Transverse colon (tissue), 4 donors: ENCODE results near the gene B4GALNT2. TPM values are rescaled to one million over a fixed set of nuclear protein-coding genes. Genes with fewer than 3 reads are reported as not detected.

Experiments
- DNase-seq: peaks from one replicate; pipeline ENCODE4 v3.0.0-alpha.2; 2019
- H3K27ac ChIP-seq, 4 donors: fragments of 200-600 bp; sonication (generic); 2 replicates each; pipeline ENCODE4 v1.5.1; 2016 to 2018; ENCODE audit warnings: inconsistent platforms in 4 of 4
- H3K27me3 ChIP-seq: fragments of 200-600 bp; sonication (generic); 2 replicates; pipeline ENCODE4 v1.5.1; 2017; ENCODE audit warnings: inconsistent platforms
- H3K36me3 ChIP-seq, 4 donors: fragments of 200-600 bp; sonication (generic); 2 replicates each; pipeline ENCODE4 v1.5.1; 2017 to 2019; ENCODE audit warnings: inconsistent platforms in 4 of 4
- H3K4me1 ChIP-seq, 4 donors: fragments of 200-600 bp; sonication (generic); 2 replicates each; pipeline ENCODE4 v1.5.1; 2017 to 2020; ENCODE audit warnings: inconsistent platforms in 4 of 4
- H3K4me3 ChIP-seq, 4 donors: fragments of 200-600 bp; sonication (generic); 1 replicate in 1 of 4; 2 replicates in 3 of 4; pipeline versions ENCODE4 v1.5.1 to v1.6.1; 2017 to 2019; ENCODE audit warnings: inconsistent platforms in 4 of 4
- H3K9me3 ChIP-seq, 2 donors: fragments of 200-600 bp; sonication (generic); 2 replicates each; pipeline ENCODE4 v1.5.1; 2017 to 2019; ENCODE audit warnings: inconsistent platforms in 2 of 2
- EP300 ChIP-seq: sonication (generic); formaldehyde crosslinking; IDR thresholded peaks from one replicate; pipeline ENCODE4 v1.6.1; 2017; ENCODE audit warnings: antibody characterized with exemption, low read depth
- POLR2A ChIP-seq: fragments of 450-650 bp; IDR thresholded peaks from one replicate; pipeline ENCODE4 v1.6.1; 2016; ENCODE audit warnings: antibody characterized with exemption, mild to moderate bottlenecking, moderate library complexity
- POLR2AphosphoS5 ChIP-seq, 3 donors: sonication (generic); formaldehyde crosslinking; IDR thresholded peaks; one replicate each; pipeline ENCODE4 v1.6.1; 2016; ENCODE audit warnings: antibody characterized with exemption in 3 of 3
- WGBS, 2 donors: methylation state at CpG; one replicate each; pipeline ENCODE4 v1.1.5; 2018; ENCODE audit warnings: low coverage in 1 of 2; 5-methylcytosine and 5-hydroxymethylcytosine counted together
- in situ Hi-C, 4 donors: fragments of 200-750 bp; cut with MboI; loops; one replicate each; pipeline versions ENCODE4 v1.15.0 to v1.15.1; 2017; ENCODE audit warnings: low sequenced_read_pairs in 3 of 4, low pct_ligation_motif_present in 1 of 4, low pct_unique_long_range_greater_than_20kb in 1 of 4
- intact Hi-C: fragments of 100-400 bp; cut with DNase I; formaldehyde crosslinking; loops from one replicate; pipeline ENCODE4 v1.15.1; 2023; ENCODE audit warnings: low total_unique reads
- total RNA-seq, 4 donors: library from RNA; depleted of rRNA; stranded (reverse); fragments of >200 nt; gene quantifications; one replicate each; pipeline ENCODE4 v1.1.0, GENCODE V29; 2016
- TF ChIP-seq, protein P1 (sequence below), 5 experiments: fragments of 200-600 bp in 3 of 5; fragments of 450-650 bp in 2 of 5; sonication (generic) in 3 of 5; IDR thresholded peaks; 1 replicate in 2 of 5; 2 replicates in 3 of 5; pipeline ENCODE4 v1.5.1; 2016 to 2017; ENCODE audit warnings: antibody characterized with exemption in 5 of 5, inconsistent platforms in 3 of 5, mild to moderate bottlenecking in 2 of 5, moderate library complexity in 1 of 5

B4GALNT2 gene
- total RNA-seq, 4 donors from 2014 or later, result 19.8 to 75.9 (median 47.3) TPM

DNA sequence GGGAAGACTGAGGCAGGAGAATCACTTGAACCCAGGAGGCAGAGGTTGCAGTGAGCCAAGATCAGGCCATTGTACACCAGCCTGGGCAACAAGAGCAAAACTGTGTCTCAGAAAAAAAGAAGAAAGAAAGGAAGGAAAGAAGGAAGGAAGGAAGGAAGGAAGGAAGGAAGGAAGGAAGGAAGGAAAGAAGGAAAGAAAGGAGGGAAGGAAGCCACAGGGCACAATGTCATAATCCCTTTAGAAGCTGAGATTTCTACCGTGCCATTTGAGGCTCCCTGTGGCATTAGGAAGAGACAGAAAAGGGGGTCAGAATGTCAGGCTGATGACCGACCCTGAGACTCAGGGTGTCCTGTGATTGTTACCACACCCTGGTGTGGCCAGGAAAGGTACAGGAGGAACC, 71.2 kb downstream of the B4GALNT2 start:
- TF ChIP-seq, protein P1, sequence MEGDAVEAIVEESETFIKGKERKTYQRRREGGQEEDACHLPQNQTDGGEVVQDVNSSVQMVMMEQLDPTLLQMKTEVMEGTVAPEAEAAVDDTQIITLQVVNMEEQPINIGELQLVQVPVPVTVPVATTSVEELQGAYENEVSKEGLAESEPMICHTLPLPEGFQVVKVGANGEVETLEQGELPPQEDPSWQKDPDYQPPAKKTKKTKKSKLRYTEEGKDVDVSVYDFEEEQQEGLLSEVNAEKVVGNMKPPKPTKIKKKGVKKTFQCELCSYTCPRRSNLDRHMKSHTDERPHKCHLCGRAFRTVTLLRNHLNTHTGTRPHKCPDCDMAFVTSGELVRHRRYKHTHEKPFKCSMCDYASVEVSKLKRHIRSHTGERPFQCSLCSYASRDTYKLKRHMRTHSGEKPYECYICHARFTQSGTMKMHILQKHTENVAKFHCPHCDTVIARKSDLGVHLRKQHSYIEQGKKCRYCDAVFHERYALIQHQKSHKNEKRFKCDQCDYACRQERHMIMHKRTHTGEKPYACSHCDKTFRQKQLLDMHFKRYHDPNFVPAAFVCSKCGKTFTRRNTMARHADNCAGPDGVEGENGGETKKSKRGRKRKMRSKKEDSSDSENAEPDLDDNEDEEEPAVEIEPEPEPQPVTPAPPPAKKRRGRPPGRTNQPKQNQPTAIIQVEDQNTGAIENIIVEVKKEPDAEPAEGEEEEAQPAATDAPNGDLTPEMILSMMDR (IDR thresholded peaks at IDR 0.05), result no peak
- no peak for TF ChIP-seq EP300
- Histone ChIP-seq H3K9me3 (no peaks in the 10 kb centered on the region), H3K36me3 (no peaks in the 10 kb centered on the region), H3K4me3 (no peak overlapping the region), H3K4me1 (no peaks in the 10 kb centered on the region), H3K27ac (no peak overlapping the region), H3K27me3 (no peaks in the 10 kb centered on the region)
- intact Hi-C loops (no loop called here), in situ Hi-C loops (no loop called here)
- 79 to 81% methylated on average over 2 of the region's 2 CpGs for WGBS, 2 donors
- DNase-seq, result no peak

DNA sequence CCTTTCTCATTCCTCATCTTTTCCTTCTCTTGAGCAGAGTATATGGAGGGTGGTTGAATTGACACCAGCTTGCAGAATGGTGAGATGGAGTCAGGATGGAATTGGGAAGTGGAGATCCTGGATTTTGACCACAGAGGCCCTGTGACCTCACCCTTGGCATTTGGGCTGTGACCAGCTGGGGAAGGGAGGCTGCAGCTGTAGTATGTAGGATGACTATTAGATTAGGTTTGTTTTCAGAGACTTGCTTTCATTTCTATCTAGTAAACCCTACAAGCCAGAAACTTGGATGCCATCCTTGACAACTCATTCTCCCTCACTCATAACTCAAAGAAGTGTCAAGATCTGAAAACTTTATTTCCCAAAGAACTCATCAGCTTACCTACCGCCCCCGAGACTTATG, 71.9 kb downstream of the B4GALNT2 start:
- 96% methylated on average over 2 of the region's 2 CpGs; no CpG with 5 or more reads in 1 of the 2 donors for WGBS, 2 donors
- Histone ChIP-seq H3K27me3 (no peaks in the 10 kb centered on the region), H3K4me1 (peaks cover 0 to 3% (median under 1%) of the 10 kb centered on the region in 4 donors), H3K9me3 (no peaks in the 10 kb centered on the region), H3K27ac (no peak overlapping the region), H3K4me3 (no peak overlapping the region), H3K36me3 (no peaks in the 10 kb centered on the region)
- intact Hi-C loops (no loop called here), in situ Hi-C loops (no loop called here)
- TF ChIP-seq EP300, result no peak
- TF ChIP-seq POLR2A, result no peak
- TF ChIP-seq, protein P1 (IDR thresholded peaks at IDR 0.05), result no peak
- no peak for TF ChIP-seq POLR2AphosphoS5 (IDR thresholded peaks at IDR 0.05)
- DNase-seq, result no peak

DNA sequence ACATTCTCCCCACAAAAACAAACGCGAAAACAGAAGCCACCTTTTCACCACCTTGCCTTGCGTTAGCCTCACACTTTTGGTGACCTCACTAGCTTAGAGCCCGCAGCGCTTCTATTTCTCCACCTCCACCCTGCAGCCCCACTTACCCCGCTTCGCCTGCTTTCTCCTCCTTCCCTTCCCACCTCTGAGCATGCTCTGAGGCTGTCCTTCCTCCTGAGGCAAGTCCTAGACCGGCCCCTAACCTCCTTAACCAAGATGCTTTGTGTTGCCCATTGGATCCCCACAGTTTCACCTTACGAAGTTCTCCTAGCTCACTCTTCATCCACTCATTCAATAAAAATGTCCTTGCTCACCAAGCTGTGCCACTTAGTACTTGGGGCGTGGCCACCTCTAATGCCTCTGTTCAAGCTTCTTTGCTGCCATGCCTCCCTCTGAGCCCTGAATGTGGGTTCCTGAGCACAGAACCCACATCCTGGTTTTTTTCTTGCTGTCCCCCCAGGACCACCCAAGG, 76.5 kb downstream of the B4GALNT2 start:
- WGBS, 2 donors, result 70 to 86% methylated on average over 7 to 10 of the region's 10 CpGs
- H3K4me3 ChIP-seq, result no peak overlapping the region
- TF ChIP-seq POLR2A (no peak), EP300 (no peak), POLR2AphosphoS5 (IDR thresholded peaks at IDR 0.05) (no peak)
- TF ChIP-seq, protein P1 (IDR thresholded peaks at IDR 0.05), result no peak
- peaks cover 9% of the 10 kb centered on the region for H3K27me3 ChIP-seq
- intact Hi-C loops (no loop called here), in situ Hi-C loops (no loop called here)
- H3K27ac ChIP-seq, result peak overlapping the region in 3 of 4 donors; percentile 21 to 79 (median 70)
- no peak for DNase-seq
- H3K4me1 ChIP-seq, result peaks cover 0 to 8% (median 3%) of the 10 kb centered on the region in 4 donors
- no peaks in the 10 kb centered on the region for H3K36me3 ChIP-seq
- H3K9me3 ChIP-seq, result no peaks in the 10 kb centered on the region

DNA sequence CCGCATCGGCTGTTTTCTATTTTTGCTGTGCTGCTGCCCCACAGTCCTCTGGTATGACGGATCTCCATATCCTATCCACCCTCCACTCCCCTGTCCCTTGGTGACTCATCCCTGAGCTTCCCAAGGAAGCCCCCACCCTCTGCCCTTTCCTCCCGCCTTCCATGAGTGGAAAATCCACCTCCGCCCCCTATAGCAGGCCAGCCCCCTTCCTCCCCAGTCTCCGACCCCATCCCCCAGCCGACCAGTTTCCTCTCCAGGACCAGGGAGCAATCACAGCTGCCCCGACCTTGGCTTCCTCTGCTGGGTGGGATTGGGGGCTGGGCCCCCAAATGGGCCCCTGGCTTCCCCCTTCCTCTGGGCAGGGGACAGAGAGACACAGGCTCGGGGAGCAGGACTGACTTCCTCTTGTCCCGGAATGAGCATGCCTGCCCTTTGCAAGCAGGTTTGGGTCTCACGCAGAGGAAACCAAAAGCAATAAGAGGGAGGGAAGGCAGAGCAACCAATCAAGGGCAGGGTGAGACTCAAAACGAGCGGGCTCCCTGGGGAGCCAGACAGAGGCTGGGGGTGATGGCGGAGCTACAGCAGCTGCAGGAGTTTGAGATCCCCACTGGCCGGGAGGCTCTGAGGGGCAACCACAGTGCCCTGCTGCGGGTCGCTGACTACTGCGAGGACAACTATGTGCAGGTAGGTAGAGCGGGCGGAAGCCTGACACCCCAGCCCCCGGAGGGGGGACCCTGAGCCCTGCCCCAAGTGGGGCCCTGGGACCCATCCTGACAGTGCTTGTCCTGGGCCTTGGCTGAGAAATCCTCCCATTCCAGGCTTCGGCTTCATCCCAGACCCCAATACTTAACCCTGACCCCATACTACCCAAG, 77.8 kb downstream of the B4GALNT2 start, which contains the start of the genes ABI3 and GNGT2:
Gene ABI3, plus strand, starts transcription at position 550 of the 872 bp plus-strand sequence. Its CDS starts 18 bp downstream, at position 568.
Gene GNGT2, minus strand, starts transcription at position 417 of the 872 bp plus-strand sequence. CDS start 3,152 bp downstream, outside the sequence.
- Histone ChIP-seq H3K27ac (peak within 1 kb of the TSS; percentile 67 to 79 (median 74)), H3K9me3 (no peaks in the 10 kb centered on the region)
- TF ChIP-seq POLR2A (peak; percentile 72), EP300 (no peak), POLR2AphosphoS5 (IDR thresholded peaks at IDR 0.05) (peak; percentile 70 to 81 (median 73))
- TF ChIP-seq, protein P1 (IDR thresholded peaks at IDR 0.05), result no peak

More for the DNA sequence above, 77.8 kb downstream of the B4GALNT2 start, which contains the start of the genes ABI3 and GNGT2:
- Histone ChIP-seq H3K27me3 (peaks cover 9% of the 10 kb centered on the region), H3K4me1 (peaks cover 0 to 17% (median 3%) of the 10 kb centered on the region in 4 donors), H3K36me3 (no peaks in the 10 kb centered on the region), H3K4me3 (peak within 1 kb of the TSS in 3 of 4 donors; percentile 25 to 44 (median 29))
- intact Hi-C loops, result loop anchor here (10.0 kb wide), 1 partner anchor 46 kb away; no protein-coding TSS in a partner anchor
- 34 to 62% methylated on average over 6 to 22 of the region's 22 CpGs for WGBS, 2 donors
- in situ Hi-C loops, result no loop called here
- peak; percentile 70 for DNase-seq
